Measurements from ENCODE around the gene RASSF10.
"Not testable (repeated sequence)": the region's sequence is repeated elsewhere in the genome, so short reads cannot be mapped to it uniquely, and the experiment has no call there.

Gene RASSF10

DNA sequence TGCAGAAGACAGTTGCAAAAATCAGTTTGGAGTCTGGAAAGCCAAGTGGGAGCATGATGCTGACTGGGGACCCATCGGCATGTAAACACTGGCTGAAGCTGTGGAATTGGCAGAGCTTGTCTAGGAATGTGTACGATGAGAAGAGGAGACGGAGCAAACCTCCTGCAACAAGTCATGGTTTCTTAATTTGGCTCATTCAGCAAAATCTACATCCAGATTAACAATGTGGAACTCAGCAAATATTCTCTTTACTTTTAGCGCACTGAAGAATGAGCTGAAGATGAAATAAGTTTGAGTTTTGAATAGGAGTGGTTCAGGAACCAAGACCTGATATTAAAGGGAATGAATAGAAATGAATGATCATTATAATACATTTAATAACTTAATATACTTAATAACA is 26.6 kb downstream of the RASSF10 start:
- no peak for TF ChIP-seq CTCF (IDR thresholded peaks at IDR 0.05; ENCODE audit: extremely low read depth, missing control alignments)
- no peak for DNase-seq (ENCODE audit: low spot score)

DNA sequence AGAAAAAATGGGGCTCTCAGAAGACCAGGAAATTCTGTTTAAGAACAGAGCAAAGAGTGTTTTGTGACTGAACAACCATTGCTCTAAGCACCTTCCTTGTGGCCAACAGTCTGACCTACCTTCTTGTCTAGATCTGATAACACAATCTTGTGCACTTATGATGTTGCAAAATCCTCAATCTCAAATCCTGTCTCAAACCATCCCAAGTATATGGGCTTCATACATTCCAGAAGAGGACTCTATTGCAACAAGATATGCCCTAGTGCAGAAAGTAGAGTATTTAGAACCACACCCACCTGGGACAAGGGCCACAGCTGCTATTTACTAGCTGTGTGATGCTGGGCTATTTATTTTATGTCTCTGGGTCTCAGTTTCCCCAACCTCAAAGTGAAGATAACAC is 27.1 kb downstream of the RASSF10 start:
- no peak for TF ChIP-seq CTCF (IDR thresholded peaks at IDR 0.05; ENCODE audit: extremely low read depth, missing control alignments)
- no peak for DNase-seq (ENCODE audit: low spot score)

GRCh38 chr11:13038366-13038765 is 29.2 kb downstream of the RASSF10 start:
- TF ChIP-seq CTCF (IDR thresholded peaks at IDR 0.05; ENCODE audit: extremely low read depth, missing control alignments) = no peak
- no peak for DNase-seq (ENCODE audit: low spot score)

DNA sequence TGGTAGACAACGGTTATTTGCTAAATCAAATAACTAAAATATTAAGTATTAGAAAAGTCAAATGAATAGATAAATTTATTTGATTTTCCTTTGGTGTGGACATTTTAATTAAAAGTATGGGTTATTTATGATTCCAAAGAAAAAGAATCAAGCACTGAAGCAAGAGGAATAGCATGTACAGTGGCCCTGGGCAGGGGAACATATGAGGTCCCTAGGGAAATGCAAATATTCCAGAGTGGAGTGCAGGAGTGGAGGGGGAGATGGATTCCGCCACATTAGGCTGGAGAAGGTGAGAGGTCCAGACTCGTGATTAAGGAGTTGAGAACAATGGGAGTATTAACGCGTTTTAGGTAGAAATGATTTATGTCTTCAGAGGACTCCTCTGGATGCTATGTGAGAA is 30.0 kb downstream of the RASSF10 start:
- DNase-seq (ENCODE audit: low spot score) = no peak
- no peak for TF ChIP-seq CTCF (IDR thresholded peaks at IDR 0.05; ENCODE audit: extremely low read depth, missing control alignments)

- DNase-seq (ENCODE audit: low spot score) = no peak
These were observed 31.9 kb downstream of the RASSF10 start for GRCh38 chr11:13040969-13041561.

GRCh38 chr11:13042873-13043342 is 33.8 kb downstream of the RASSF10 start:
- no peak for DNase-seq (ENCODE audit: low spot score)
- TF ChIP-seq CTCF (IDR thresholded peaks at IDR 0.05; ENCODE audit: extremely low read depth, missing control alignments) = no peak

More at GRCh38 chr11:13040969-13041561, 31.9 kb downstream of the RASSF10 start:
- TF ChIP-seq CTCF (IDR thresholded peaks at IDR 0.05; ENCODE audit: extremely low read depth, missing control alignments) = no peak

DNA sequence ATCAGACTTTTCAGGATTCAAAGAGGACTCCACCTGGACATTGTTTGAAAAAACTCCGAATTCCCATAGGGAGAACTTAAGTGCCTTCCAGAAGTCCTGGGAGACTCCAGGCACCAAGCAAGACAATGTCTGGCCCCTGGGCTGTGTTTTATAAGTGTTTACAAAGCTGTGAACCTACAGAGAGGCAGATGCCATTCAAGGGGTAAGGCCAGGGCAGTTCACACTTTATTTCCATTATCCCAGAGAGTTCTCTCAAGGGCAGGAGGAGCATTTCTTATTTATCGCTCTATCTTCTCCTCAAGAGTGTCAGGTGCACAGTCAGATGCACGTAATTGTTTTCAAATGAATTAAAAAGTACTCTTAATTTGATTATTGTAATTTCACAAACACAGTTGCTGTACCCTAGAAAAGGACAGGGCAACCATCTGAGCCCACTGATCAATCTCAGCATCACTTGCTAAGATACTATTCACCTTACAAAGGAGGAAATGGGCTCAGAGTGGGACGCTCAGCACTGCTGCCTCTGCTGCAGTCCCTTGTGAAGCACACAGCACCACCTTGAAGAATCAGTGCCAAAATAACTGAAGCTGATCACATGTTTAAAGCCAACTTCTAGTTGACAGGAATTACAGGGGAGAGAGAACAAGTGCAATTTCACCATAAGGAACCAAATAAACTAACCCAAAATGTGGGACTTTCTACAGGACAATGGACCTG is 35.0 kb downstream of the RASSF10 start:
- DNase-seq (ENCODE audit: low spot score) = no peak
- no peak for TF ChIP-seq CTCF (IDR thresholded peaks at IDR 0.05; ENCODE audit: extremely low read depth, missing control alignments)

DNA sequence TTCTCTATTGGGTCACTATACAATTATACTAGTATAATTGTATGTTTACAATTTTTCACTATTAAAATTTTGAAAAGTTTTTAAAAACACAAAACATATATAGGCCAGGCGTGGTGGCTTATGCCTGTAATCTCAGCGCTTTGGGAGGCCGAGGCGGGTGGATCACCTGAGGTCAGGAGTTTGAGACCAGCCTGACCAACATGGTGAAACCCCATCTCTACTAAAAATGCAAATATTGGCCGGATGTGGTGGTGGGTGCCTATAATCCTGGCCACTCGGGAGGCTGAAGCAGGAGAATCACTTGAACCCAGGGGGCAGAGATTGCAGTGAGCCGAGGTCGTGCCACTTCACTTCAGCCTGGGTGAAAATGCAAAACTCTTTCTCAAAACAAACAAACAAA is 36.0 kb downstream of the RASSF10 start:
- DNase-seq (ENCODE audit: low spot score) = not testable (repeated sequence)
